IMR-90 (cell line): Measurements from ENCODE around the gene STX11.

Source experiments
- CTCF ChIP-seq: conservative IDR thresholded peaks from 2 replicates; pipeline ENCODE4 v1.5.1; 2012; ENCODE audit warnings: mild to moderate bottlenecking, low read depth, low read length, improper control_type of control experiment
- ELK1 ChIP-seq: fragments of 150-350 bp; IDR thresholded peaks from 2 replicates; pipeline ENCODE4 v1.6.1; 2016; ENCODE audit warnings: low read depth, mild to moderate bottlenecking, low read length, moderate library complexity, borderline replicate concordance
- POLR2A ChIP-seq: IDR thresholded peaks from 2 replicates; pipeline ENCODE4 v1.6.1; 2012; ENCODE audit warnings: mild to moderate bottlenecking, low read depth, low read length
- RFX5 ChIP-seq: IDR thresholded peaks from 2 replicates; pipeline ENCODE4 v1.8.0; 2012; ENCODE audit warnings: low read depth, mild to moderate bottlenecking, low read length, moderate library complexity
- TF ChIP-seq, protein P1 (sequence below): fragments of 150-350 bp; IDR thresholded peaks from 2 replicates; pipeline ENCODE4 v1.6.1; 2017; ENCODE audit warnings: mild to moderate bottlenecking, antibody characterized with exemption, low read length, low read depth

DNA sequence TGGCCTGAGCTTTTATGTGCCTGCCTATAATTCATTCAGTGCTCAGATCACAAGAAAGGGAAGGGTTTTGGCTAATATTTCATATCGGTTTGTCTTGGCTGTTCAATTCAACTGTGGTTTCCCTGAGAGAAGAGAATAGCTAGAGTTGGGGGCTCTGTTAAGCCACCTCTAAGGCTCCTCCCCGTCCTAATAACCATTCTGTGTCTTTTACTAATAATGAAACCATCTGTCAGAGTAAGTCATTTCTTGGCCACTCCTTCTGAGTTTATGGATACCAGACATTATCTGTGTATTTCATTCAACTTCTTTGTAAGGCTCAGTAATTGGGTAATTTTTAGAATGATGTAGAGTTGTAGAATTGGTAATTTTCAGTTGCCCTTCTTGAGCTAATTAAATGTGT, 5.2 kb downstream of the STX11 start:
- TF ChIP-seq CTCF = no peak
- no peak for TF ChIP-seq POLR2A
- no peak for TF ChIP-seq RFX5
- TF ChIP-seq, protein P1, sequence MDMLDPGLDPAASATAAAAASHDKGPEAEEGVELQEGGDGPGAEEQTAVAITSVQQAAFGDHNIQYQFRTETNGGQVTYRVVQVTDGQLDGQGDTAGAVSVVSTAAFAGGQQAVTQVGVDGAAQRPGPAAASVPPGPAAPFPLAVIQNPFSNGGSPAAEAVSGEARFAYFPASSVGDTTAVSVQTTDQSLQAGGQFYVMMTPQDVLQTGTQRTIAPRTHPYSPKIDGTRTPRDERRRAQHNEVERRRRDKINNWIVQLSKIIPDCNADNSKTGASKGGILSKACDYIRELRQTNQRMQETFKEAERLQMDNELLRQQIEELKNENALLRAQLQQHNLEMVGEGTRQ = no peak
- no peak for TF ChIP-seq ELK1
